H1 (cell line): ENCODE results near the gene NCEH1. TPM values are rescaled to one million over a fixed set of nuclear protein-coding genes. Genes with fewer than 3 reads are reported as not detected.

Source experiments
- ATF2 ChIP-seq: IDR thresholded peaks from 2 replicates; pipeline ENCODE4 v1.6.1; 2012; ENCODE audit warnings: low read length, inconsistent platforms
- BRCA1 ChIP-seq: IDR thresholded peaks from 2 replicates; pipeline ENCODE4 v1.6.1; 2012; ENCODE audit warnings: low read depth, low read length, improper control_type of control experiment
- CHD7 ChIP-seq: fragments of 300-600 bp; sonication (generic); IDR thresholded peaks from 2 replicates; pipeline ENCODE4 v1.7.1; 2012; ENCODE audit warnings: low read length, moderate library complexity, mild to moderate bottlenecking, inconsistent platforms; ENCODE audit not compliant: insufficient replicate concordance
- NRF1 ChIP-seq: IDR thresholded peaks from 2 replicates; pipeline ENCODE4 v1.6.1; 2011; ENCODE audit warnings: mild to moderate bottlenecking, low read depth, low read length, improper control_type of control experiment
- RNF2 ChIP-seq: fragments of 200-900, 300-1000 bp; sonication (generic); IDR thresholded peaks from 2 replicates; pipeline ENCODE4 v1.7.1; 2016; ENCODE audit warnings: borderline replicate concordance, low read depth, mild to moderate bottlenecking, antibody characterized with exemption, low read length; ENCODE audit not compliant: poor library complexity, severe bottlenecking; ENCODE audit errors: missing control alignments
- TAF1 ChIP-seq: IDR thresholded peaks from 2 replicates; pipeline ENCODE4 v1.6.1; 2011; ENCODE audit warnings: mild to moderate bottlenecking, low read depth, low read length
- polyA plus RNA-seq, 7 experiments: library from polyadenylated mRNA; depleted of rRNA in 3 of 7; stranded (reverse) in 5 of 7; unstranded in 2 of 7; fragments of >200 nt in 5 of 7; fragments of 200-250 nt in 2 of 7; gene quantifications; 1 replicate in 5 of 7; 2 replicates in 1 of 7; 4 replicates in 1 of 7; pipeline versions ENCODE4 v1.2.1 to v1.2.3, GENCODE V29; 2011 to 2013; ENCODE audit warnings: missing spikeins in 2 of 7, mixed read lengths in 2 of 7
- total RNA-seq: library from RNA; stranded (reverse); fragmentation: NEBNext Ultra II Directional; extraction: Animal tissue kit (Norgen Biotek cat#: 25700); gene quantifications from 2 replicates; pipeline ENCODE4 v1.2.1, GENCODE V29; 2021

Gene NCEH1
- total and polyA plus RNA-seq, 2 of the 8 experiments (the other 6 are each of a cell fraction or from before 2014, with no cell fraction given) = 2.2 to 6.4 TPM

- TF ChIP-seq CHD7 (no peak), NRF1 (no peak), ATF2 (no peak), RNF2 (no peak), TAF1 (no peak), BRCA1 (no peak)
- TF ChIP-seq, all 59 proteins: peak for 0
Observed at GRCh38 chr3:172680684-172681083, 30.2 kb downstream of the NCEH1 start (continued).
